ENCODE measurements around the gene BATF. TPM values are rescaled to one million over a fixed set of nuclear protein-coding genes. Genes with fewer than 3 reads are reported as not detected.

BATF gene
- total and polyA plus RNA-seq, 2 experiments from 2014 or later: 3.1 TPM; not detected in 1

DNA sequence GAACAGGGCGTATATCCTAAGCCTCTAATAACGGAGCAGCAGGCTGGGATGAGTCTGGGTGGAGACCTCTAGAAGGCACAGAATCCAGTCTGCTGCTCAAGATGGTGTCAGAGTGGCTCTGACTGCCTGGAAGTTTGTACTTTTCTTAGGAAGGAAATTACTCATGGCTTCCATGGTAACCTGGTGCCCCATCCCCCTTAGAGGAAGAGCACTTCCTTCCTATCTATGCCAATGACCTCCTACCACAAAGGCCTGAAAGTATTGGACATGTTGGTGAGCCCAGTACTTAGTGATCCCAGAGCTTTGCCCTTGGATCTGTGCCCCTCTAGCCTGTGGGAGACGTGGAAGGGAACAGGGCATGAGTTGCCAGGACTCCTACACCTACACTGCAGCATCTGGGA, 1.5 kb downstream of the BATF start:
- Histone ChIP-seq H3K79me2 (no peaks in the 10 kb centered on the region), H3K36me3 (replicated peaks; ENCODE audit: insufficient read depth, low read depth) (no peaks in the 10 kb centered on the region), H3K9me3 (ENCODE audit: low read depth) (no peaks in the 10 kb centered on the region), H3K4me1 (ENCODE audit: insufficient read depth) (peaks cover 12% of the 10 kb centered on the region), H4K20me1 (ENCODE audit: insufficient read depth, poor library complexity, severe bottlenecking) (no peaks in the 10 kb centered on the region), H3K27me3 (no peaks in the 10 kb centered on the region), H3K4me3 (no peak overlapping the region), H3K4me2 (no peak overlapping the region), H3K27ac (no peak overlapping the region), H3K9me2 (replicated peaks; ENCODE audit: insufficient read depth) (no peaks in the 10 kb centered on the region), H2AFZ (no peak overlapping the region)
- TF ChIP-seq EZH2 (IDR thresholded peaks at IDR 0.05; ENCODE audit: borderline replicate concordance): no peak
- TF ChIP-seq, protein P1, sequence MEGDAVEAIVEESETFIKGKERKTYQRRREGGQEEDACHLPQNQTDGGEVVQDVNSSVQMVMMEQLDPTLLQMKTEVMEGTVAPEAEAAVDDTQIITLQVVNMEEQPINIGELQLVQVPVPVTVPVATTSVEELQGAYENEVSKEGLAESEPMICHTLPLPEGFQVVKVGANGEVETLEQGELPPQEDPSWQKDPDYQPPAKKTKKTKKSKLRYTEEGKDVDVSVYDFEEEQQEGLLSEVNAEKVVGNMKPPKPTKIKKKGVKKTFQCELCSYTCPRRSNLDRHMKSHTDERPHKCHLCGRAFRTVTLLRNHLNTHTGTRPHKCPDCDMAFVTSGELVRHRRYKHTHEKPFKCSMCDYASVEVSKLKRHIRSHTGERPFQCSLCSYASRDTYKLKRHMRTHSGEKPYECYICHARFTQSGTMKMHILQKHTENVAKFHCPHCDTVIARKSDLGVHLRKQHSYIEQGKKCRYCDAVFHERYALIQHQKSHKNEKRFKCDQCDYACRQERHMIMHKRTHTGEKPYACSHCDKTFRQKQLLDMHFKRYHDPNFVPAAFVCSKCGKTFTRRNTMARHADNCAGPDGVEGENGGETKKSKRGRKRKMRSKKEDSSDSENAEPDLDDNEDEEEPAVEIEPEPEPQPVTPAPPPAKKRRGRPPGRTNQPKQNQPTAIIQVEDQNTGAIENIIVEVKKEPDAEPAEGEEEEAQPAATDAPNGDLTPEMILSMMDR (IDR thresholded peaks at IDR 0.05; ENCODE audit: poor library complexity): no peak
- no peak for TF ChIP-seq EZH2phosphoT487 (IDR thresholded peaks at IDR 0.05; ENCODE audit: low read depth, severe bottlenecking, unreplicated experiment)
- no peak for DNase-seq (ENCODE audit: low spot score)
- 94% methylated on average over 3 of the region's 3 CpGs for WGBS (ENCODE audit: low lambda C conversion rate, missing lambda C conversion rate)

DNA sequence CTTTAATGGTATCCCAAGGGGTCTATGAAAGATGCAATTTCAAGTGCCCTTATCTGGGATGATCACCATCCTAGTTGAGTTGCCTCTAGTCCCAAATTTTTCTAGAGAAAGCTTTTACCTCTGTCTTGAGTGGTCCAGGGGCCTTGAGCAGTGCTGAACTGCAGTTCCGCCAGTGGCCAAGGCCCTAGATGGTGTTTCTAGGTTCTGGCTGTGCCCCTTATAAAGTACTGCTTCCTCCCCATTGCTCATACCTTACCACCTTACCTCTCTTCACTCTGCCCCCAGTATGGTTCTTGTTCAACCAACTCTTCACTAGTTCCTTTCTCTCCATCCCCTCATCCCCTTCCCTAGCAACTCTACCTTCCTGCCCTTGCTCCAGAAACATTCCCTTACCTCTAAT, 3.7 kb downstream of the BATF start:
- no peaks in the 10 kb centered on the region for H3K79me2 ChIP-seq
- no peak overlapping the region for H3K27ac ChIP-seq
- H3K4me3 ChIP-seq: no peak overlapping the region
- H3K4me2 ChIP-seq: no peak overlapping the region
- no peak for TF ChIP-seq EZH2 (IDR thresholded peaks at IDR 0.05; ENCODE audit: borderline replicate concordance)
- TF ChIP-seq EZH2phosphoT487 (IDR thresholded peaks at IDR 0.05; ENCODE audit: low read depth, severe bottlenecking, unreplicated experiment): no peak
- TF ChIP-seq, protein P1 (IDR thresholded peaks at IDR 0.05; ENCODE audit: poor library complexity): no peak
- no peaks in the 10 kb centered on the region for H3K27me3 ChIP-seq
- H3K9me3 ChIP-seq (ENCODE audit: low read depth): no peaks in the 10 kb centered on the region
- no peak overlapping the region for H2AFZ ChIP-seq
- no peak for DNase-seq (ENCODE audit: low spot score)
- H3K4me1 ChIP-seq (ENCODE audit: insufficient read depth): peaks cover 12% of the 10 kb centered on the region
- 100% methylated on average over 1 of the region's 1 CpG for WGBS (ENCODE audit: low lambda C conversion rate, missing lambda C conversion rate)
- no peaks in the 10 kb centered on the region for H3K9me2 ChIP-seq (replicated peaks; ENCODE audit: insufficient read depth)
- H4K20me1 ChIP-seq (ENCODE audit: insufficient read depth, poor library complexity, severe bottlenecking): no peaks in the 10 kb centered on the region
- no peaks in the 10 kb centered on the region for H3K36me3 ChIP-seq (replicated peaks; ENCODE audit: insufficient read depth, low read depth)

- Histone ChIP-seq H3K4me3 (no peak overlapping the region), H3K9me2 (replicated peaks; ENCODE audit: insufficient read depth) (no peaks in the 10 kb centered on the region), H4K20me1 (ENCODE audit: insufficient read depth, poor library complexity, severe bottlenecking) (no peaks in the 10 kb centered on the region), H2AFZ (no peak overlapping the region), H3K4me1 (ENCODE audit: insufficient read depth) (peaks cover 3% of the 10 kb centered on the region), H3K9me3 (ENCODE audit: low read depth) (no peaks in the 10 kb centered on the region), H3K27ac (no peak overlapping the region), H3K4me2 (no peak overlapping the region), H3K79me2 (no peaks in the 10 kb centered on the region), H3K36me3 (replicated peaks; ENCODE audit: insufficient read depth, low read depth) (no peaks in the 10 kb centered on the region), H3K27me3 (no peaks in the 10 kb centered on the region)
- no peak for DNase-seq (ENCODE audit: low spot score)
- 95% methylated on average over 8 of the region's 8 CpGs for WGBS (ENCODE audit: low lambda C conversion rate, missing lambda C conversion rate)
- TF ChIP-seq, protein P1 (IDR thresholded peaks at IDR 0.05; ENCODE audit: poor library complexity): no peak
- TF ChIP-seq EZH2phosphoT487 (IDR thresholded peaks at IDR 0.05; ENCODE audit: low read depth, severe bottlenecking, unreplicated experiment): no peak
- TF ChIP-seq EZH2 (IDR thresholded peaks at IDR 0.05; ENCODE audit: borderline replicate concordance): no peak
Observed at GRCh38 chr14:75527449-75528163, 5.3 kb downstream of the BATF start.
